ENCODE results near the gene SPEN.
A peak's percentile ranks its signal among the peaks of the same experiment; 100 is the strongest.

SPEN gene

GRCh38 chr1:15953294-15953771 lies 105.8 kb downstream of the SPEN start:
- DNase-seq (ENCODE audit: low read depth), result no peak
- TF ChIP-seq CTCF (conservative IDR thresholded peaks at IDR 0.05; ENCODE audit: low read depth, low read length), result no peak
- no peak overlapping the region for H3K4me3 ChIP-seq (ENCODE audit: low read length)

GRCh38 chr1:15953791-15954241 lies 106.3 kb downstream of the SPEN start:
- no peak overlapping the region for H3K4me3 ChIP-seq (ENCODE audit: low read length)
- no peak for TF ChIP-seq CTCF (conservative IDR thresholded peaks at IDR 0.05; ENCODE audit: low read depth, low read length)
- no peak for DNase-seq (ENCODE audit: low read depth)

- TF ChIP-seq CTCF (conservative IDR thresholded peaks at IDR 0.05; ENCODE audit: low read depth, low read length), result no peak
- no peak overlapping the region for H3K4me3 ChIP-seq (ENCODE audit: low read length)
- DNase-seq (ENCODE audit: low read depth), result no peak
Measured at GRCh38 chr1:15954316-15954715, 106.8 kb downstream of the SPEN start.

- TF ChIP-seq CTCF (conservative IDR thresholded peaks at IDR 0.05; ENCODE audit: low read depth, low read length), result no peak
- no peak overlapping the region for H3K4me3 ChIP-seq (ENCODE audit: low read length)
- DNase-seq (ENCODE audit: low read depth), result no peak
Measured at GRCh38 chr1:15955552-15955951, 108.0 kb downstream of the SPEN start.

- no peak overlapping the region for H3K4me3 ChIP-seq (ENCODE audit: low read length)
- no peak for TF ChIP-seq CTCF (conservative IDR thresholded peaks at IDR 0.05; ENCODE audit: low read depth, low read length)
Measured at GRCh38 chr1:15956150-15956549, 108.6 kb downstream of the SPEN start.

GRCh38 chr1:15957221-15958095 lies 110.0 kb downstream of the SPEN start:
- TF ChIP-seq CTCF (conservative IDR thresholded peaks at IDR 0.05; ENCODE audit: low read depth, low read length), result peak; percentile 51
- H3K4me3 ChIP-seq (ENCODE audit: low read length), result no peak overlapping the region
- DNase-seq (ENCODE audit: low read depth), result no peak

More at GRCh38 chr1:15956150-15956549, 108.6 kb downstream of the SPEN start:
- DNase-seq (ENCODE audit: low read depth), result no peak

GRCh38 chr1:15958111-15958510 lies 110.6 kb downstream of the SPEN start:
- TF ChIP-seq CTCF (conservative IDR thresholded peaks at IDR 0.05; ENCODE audit: low read depth, low read length), result no peak
- H3K4me3 ChIP-seq (ENCODE audit: low read length), result no peak overlapping the region
- no peak for DNase-seq (ENCODE audit: low read depth)

All from retinal pigment epithelial cell (primary cell).